Endothelial cell (in vitro differentiated cells): ENCODE data around the gene COPRS. TPM values are rescaled to one million over a fixed set of nuclear protein-coding genes. Genes with fewer than 3 reads are reported as not detected.

Source experiments
- DNase-seq: peaks from one replicate; pipeline ENCODE4 v3.0.0; 2021; ENCODE audit warnings: low spot score
- H3K27ac Mint-ChIP-seq: one replicate; pipeline ENCODE4 v1.8.0; 2021; ENCODE audit warnings: mixed read lengths, inconsistent platforms; ENCODE audit not compliant: unreplicated experiment
- H3K27me3 Mint-ChIP-seq: one replicate; pipeline ENCODE4 v1.8.0; 2021; ENCODE audit warnings: mild to moderate bottlenecking, moderate library complexity, mixed read lengths, inconsistent platforms; ENCODE audit not compliant: unreplicated experiment
- H3K36me3 Mint-ChIP-seq: one replicate; pipeline ENCODE4 v1.8.0; 2021; ENCODE audit warnings: mild to moderate bottlenecking, low read depth, mixed read lengths, inconsistent platforms; ENCODE audit not compliant: unreplicated experiment
- H3K4me1 Mint-ChIP-seq: one replicate; pipeline ENCODE4 v1.8.0; 2021; ENCODE audit warnings: mild to moderate bottlenecking, mixed read lengths, inconsistent platforms; ENCODE audit not compliant: unreplicated experiment
- H3K4me3 Mint-ChIP-seq: one replicate; pipeline ENCODE4 v1.8.0; 2021; ENCODE audit warnings: mild to moderate bottlenecking, mixed read lengths, inconsistent platforms; ENCODE audit not compliant: unreplicated experiment
- H3K9me3 Mint-ChIP-seq: one replicate; pipeline ENCODE4 v1.8.0; 2021; ENCODE audit warnings: mixed read lengths, inconsistent platforms; ENCODE audit not compliant: unreplicated experiment
- total RNA-seq: library from RNA; stranded (reverse); fragmentation: NEBNext Ultra II Directional; extraction: Animal tissue kit (Norgen Biotek cat#: 25700); gene quantifications from one replicate; pipeline ENCODE4 v1.2.1, GENCODE V29; 2021; ENCODE audit not compliant: unreplicated experiment
- TF ChIP-seq, protein P1 (sequence below): fragments of 200-600 bp; sonication (generic); IDR thresholded peaks from one replicate; pipeline ENCODE4 v1.5.0; 2021; ENCODE audit warnings: antibody characterized with exemption; ENCODE audit not compliant: unreplicated experiment

Gene COPRS
- total RNA-seq, 1 donor from 2014 or later, result 22.9 TPM

DNA sequence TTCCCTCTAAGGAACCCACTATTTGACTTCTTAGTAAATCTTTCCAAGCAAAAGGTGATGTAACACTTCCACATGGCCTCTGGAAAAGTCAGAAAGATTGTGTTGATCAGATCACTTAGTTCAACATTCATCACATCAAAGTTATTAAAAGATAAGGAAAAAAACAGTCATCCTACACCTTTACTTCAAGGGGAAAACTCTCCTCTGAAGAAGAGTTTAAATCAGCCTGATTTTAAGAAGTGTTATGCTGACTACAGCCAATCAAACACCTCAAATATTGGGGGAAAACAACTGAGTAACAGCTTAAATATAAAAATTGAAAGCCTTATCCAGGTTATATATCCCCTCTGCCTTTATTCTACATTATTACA, 19.6 kb upstream of the COPRS start:
- Mint-ChIP-seq H3K4me3 (no peak overlapping the region), H3K4me1 (no peaks in the 10 kb centered on the region), H3K27me3 (no peaks in the 10 kb centered on the region), H3K27ac (no peak overlapping the region), H3K9me3 (no peaks in the 10 kb centered on the region), H3K36me3 (peaks cover 18% of the 10 kb centered on the region)
- DNase-seq, result no peak
- TF ChIP-seq, protein P1, sequence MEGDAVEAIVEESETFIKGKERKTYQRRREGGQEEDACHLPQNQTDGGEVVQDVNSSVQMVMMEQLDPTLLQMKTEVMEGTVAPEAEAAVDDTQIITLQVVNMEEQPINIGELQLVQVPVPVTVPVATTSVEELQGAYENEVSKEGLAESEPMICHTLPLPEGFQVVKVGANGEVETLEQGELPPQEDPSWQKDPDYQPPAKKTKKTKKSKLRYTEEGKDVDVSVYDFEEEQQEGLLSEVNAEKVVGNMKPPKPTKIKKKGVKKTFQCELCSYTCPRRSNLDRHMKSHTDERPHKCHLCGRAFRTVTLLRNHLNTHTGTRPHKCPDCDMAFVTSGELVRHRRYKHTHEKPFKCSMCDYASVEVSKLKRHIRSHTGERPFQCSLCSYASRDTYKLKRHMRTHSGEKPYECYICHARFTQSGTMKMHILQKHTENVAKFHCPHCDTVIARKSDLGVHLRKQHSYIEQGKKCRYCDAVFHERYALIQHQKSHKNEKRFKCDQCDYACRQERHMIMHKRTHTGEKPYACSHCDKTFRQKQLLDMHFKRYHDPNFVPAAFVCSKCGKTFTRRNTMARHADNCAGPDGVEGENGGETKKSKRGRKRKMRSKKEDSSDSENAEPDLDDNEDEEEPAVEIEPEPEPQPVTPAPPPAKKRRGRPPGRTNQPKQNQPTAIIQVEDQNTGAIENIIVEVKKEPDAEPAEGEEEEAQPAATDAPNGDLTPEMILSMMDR, result no peak

DNA sequence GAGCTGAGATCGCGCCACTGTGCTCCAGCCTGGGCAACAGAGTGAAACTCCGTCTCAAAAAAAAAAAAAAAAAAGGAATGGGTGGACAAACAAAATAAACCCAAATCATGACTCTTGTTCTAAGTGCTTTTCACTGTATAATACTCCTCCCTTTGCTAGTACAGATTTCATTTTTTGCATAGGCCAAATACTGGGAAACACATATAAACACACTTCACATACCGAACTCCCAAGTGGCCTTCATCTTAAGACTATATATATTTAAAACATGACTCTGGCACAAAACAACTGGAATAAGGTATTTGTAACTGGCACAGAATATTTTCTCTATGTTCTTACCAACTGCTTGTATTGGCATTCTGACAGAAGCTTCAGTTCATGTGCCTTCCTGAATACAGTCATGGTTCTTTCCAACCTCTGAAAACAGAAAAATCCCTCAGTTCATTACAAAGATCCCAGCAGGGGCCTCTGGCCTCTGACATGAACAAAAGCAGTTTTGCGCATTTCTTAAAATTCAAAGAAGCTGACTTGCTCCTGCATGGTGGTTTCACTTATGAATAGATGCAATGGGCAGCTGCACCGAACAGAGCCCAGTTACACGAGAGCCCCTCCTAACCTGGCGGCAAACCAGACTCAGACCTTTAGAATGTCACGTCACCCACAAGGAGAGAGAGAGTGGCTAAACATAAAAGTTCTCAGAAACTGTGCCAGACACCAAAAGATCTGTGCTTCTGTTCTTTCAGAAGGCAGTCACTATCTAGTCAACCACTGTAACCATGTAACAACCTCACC, 19.1 kb upstream of the COPRS start:
- TF ChIP-seq, protein P1, result no peak
- H3K36me3 Mint-ChIP-seq, result peaks cover 23% of the 10 kb centered on the region
- no peak overlapping the region for H3K27ac Mint-ChIP-seq
- H3K27me3 Mint-ChIP-seq, result no peaks in the 10 kb centered on the region
- no peaks in the 10 kb centered on the region for H3K9me3 Mint-ChIP-seq
- H3K4me3 Mint-ChIP-seq, result peak overlapping the region; percentile 35
- no peaks in the 10 kb centered on the region for H3K4me1 Mint-ChIP-seq
- no peak for DNase-seq

- no peaks in the 10 kb centered on the region for H3K9me3 Mint-ChIP-seq
- TF ChIP-seq, protein P1, result no peak
- peaks cover 28% of the 10 kb centered on the region for H3K36me3 Mint-ChIP-seq
- no peak overlapping the region for H3K27ac Mint-ChIP-seq
- no peak for DNase-seq
- H3K4me1 Mint-ChIP-seq, result no peaks in the 10 kb centered on the region
- no peak overlapping the region for H3K4me3 Mint-ChIP-seq
- no peaks in the 10 kb centered on the region for H3K27me3 Mint-ChIP-seq
Observed at GRCh38 chr17:31877341-31877740, 18.3 kb upstream of the COPRS start.

GRCh38 chr17:31875081-31875480, 16.0 kb upstream of the COPRS start:
- no peak overlapping the region for H3K27ac Mint-ChIP-seq
- H3K4me1 Mint-ChIP-seq, result no peaks in the 10 kb centered on the region
- H3K4me3 Mint-ChIP-seq, result no peak overlapping the region
- TF ChIP-seq, protein P1, result no peak
- no peak for DNase-seq
- no peaks in the 10 kb centered on the region for H3K9me3 Mint-ChIP-seq
- no peaks in the 10 kb centered on the region for H3K27me3 Mint-ChIP-seq
- peaks cover 27% of the 10 kb centered on the region for H3K36me3 Mint-ChIP-seq

DNA sequence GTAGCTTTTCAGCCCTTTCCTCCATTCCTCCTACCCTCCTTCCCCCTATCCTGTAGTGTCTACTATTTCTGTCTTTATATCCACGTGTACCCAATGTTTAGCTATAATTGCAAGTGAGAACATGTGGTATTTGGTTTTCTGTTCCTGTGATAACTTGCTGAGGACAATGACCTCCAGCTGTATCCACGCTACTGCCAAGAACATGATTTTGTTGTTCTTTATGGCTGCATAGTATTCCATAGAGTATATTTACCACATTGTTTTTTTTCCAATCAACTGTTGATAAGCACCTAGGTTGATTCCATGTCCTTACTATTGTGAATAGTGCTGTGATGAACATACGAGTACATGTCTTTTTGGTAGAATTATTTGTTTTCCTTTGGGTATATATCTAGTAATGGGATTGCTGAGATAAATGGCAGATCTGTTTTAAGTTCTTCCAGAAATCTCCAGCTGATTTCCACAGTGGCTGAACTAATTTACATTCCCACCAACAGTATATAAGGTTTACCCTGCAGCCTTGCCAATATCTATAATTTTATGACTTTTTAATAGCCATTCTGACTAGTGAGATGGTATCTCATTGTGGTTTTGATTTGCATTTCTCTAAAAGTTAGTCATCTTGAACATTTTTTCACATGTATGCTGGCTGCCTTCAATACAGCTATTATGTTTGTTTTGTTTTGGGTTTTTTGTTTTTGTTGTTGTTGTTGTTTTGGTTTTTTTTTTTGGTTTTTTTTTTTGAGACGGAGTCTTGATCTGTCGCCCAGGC, 10.9 kb upstream of the COPRS start:
- Mint-ChIP-seq H3K27ac (no peak overlapping the region), H3K4me3 (peak overlapping the region; percentile 51), H3K9me3 (no peaks in the 10 kb centered on the region), H3K27me3 (no peaks in the 10 kb centered on the region), H3K36me3 (peaks cover 38% of the 10 kb centered on the region), H3K4me1 (no peaks in the 10 kb centered on the region)
- DNase-seq, result no peak
- TF ChIP-seq, protein P1, result no peak
